HG03442 (cell line): Measurements from ENCODE around the gene VIPR2.

Experiments
- ATAC-seq: cut with Tn5 transposase; IDR thresholded peaks from one replicate; pipeline ENCODE4 v1.9.1; 2021; ENCODE audit warnings: mild to moderate bottlenecking, moderate library complexity; ENCODE audit not compliant: unreplicated experiment

Gene VIPR2

GRCh38 chr7:159158125-159158887 is 13.6 kb upstream of the VIPR2 start:
- ATAC-seq: no peak

- no peak for ATAC-seq
Observed at GRCh38 chr7:159157714-159158113, 13.0 kb upstream of the VIPR2 start.

DNA sequence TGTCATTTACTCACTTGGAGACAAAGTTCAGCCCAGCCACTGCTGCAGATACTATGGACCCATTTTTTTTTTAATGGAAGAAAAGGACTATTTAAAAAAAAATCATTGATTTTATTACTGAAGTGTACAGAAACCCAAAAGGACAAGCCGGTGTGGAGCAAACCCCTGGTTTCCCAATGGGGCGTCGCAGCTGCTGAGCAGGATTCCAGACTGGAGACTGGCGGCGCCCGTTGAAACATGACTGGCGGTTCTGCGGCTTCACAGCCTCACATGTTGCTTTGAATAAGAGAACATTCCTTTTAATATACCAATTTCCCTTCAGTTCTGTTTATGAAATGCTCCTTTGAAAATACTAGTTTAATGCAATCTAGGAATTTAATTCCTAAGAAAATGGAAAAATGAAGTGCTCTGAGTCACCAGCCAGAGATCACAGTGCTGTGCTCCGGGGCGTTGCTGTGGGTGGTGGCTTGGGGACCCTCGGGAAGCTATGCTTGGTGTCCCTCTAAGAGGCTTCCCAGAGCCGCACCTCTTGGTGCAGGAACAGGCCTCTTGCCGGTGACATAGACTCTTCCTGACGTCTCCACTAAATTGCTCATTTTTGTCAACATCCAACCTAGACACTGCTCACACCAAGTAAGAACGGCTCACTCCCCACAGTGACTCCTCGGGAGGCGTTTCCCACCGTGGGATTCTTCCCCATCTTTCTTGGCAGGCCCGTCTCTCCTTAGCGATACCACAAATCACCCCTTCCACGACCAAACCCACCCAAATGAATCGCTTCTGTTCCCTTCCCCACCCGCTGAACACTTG is 12.0 kb upstream of the VIPR2 start:
- no peak for ATAC-seq

DNA sequence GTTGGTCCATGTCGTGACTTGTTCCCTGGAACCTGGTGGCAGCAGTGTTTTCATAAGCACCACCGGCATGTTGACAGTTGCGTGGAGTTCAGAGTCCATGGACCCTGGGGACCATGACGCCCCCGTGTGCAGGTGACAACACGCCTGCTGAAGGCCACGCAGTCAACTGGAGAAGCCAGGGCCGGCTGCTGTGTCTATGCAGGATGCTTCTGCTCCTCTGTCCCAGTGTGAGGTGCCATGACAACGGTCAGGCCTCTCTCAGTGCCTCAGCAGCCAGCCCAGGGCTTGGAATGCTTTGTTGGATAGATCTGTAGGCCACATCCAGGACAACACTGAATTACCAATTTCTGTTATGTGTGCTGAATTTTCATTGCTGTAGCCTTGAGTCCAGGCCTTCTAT is 10.7 kb upstream of the VIPR2 start:
- ATAC-seq: no peak

DNA sequence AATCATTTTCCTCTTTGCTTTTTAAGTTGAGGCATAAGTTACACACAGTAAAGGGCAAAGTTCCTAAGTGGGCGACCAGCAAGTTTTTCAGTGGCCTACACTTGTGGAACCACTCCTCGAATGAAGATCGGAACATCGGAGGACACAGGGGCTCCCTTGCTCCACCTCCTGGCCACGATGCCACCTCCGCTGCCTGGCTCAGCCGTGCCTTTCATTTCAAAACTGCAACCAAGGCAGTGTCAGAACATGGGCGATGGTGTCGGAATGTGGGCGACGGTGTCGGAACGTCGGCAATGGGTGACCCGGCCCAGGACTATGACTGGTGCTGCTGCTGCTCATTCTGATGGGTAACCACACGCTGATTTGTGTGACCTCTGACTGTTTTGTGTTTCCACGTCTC is 9.6 kb upstream of the VIPR2 start:
- no peak for ATAC-seq

DNA sequence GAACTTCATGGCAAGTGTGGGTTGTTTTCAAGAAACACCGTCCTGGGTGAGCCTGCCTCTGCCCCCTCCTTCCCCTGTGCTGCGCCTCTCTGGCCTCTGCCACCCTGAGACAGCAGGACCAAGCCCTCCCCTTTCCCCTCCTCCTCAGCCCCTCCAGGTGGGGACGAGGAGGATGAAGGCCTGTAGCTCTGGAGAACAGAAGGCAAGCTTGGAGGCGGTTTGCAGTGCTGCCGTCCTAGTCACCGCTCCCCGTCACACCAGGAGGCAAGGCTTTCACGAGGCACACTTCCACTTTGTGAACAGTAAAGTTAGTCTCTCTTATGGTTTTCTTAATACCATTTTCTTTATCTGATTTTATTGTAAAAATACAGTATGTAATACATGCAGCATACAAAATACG is 8.8 kb upstream of the VIPR2 start:
- ATAC-seq: no peak

- no peak for ATAC-seq
Observed at GRCh38 chr7:159152816-159153215, 8.1 kb upstream of the VIPR2 start.

GRCh38 chr7:159151231-159151630 is 6.6 kb upstream of the VIPR2 start:
- no peak for ATAC-seq

GRCh38 chr7:159149488-159149887 is 4.8 kb upstream of the VIPR2 start:
- no peak for ATAC-seq

DNA sequence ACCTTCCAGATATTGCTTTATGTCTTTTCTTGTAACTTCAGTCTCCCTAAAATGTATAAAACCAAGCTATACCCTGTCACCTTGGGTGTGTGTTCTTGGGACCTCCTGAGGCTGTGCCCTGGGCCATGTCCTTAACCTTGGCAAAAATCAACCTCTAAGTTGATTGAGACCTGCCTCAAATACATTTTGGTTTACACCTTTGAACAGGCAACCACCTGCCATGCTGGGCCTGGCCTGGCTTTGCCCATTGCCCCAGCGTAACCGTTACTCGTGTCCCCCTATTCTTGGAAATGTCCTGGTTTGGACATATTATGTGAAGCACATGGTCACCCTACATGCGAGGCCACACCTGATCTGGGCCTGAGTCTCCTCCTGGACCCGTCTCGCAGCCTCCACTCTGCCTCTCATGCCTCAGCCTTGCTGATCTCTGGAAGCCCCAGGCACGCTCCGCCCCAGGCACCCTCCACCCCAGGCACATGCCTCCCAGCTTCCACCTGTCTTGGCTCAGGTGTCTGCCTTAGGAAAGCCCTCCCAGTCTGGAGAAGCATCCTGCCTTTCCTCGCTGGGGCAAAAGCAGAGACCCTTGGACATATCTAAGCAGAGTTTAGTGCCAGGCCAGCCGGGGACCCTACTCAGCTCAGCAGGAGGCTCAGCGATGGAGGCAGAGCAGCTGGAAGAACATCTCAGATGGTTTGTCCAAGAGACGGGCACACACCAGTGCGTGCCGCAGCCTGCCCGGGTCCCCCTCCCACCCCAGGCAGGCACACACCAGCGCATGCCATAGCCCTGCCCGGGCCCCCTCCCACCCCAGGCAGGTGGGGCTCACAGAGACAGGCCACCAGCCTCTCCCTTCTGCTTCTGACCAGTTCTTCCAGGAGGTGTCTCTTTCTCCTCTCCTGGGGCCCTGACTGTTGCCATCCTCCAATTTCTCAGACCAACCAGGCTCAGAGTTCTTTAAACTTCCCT is 4.0 kb upstream of the VIPR2 start:
- no peak for ATAC-seq

DNA sequence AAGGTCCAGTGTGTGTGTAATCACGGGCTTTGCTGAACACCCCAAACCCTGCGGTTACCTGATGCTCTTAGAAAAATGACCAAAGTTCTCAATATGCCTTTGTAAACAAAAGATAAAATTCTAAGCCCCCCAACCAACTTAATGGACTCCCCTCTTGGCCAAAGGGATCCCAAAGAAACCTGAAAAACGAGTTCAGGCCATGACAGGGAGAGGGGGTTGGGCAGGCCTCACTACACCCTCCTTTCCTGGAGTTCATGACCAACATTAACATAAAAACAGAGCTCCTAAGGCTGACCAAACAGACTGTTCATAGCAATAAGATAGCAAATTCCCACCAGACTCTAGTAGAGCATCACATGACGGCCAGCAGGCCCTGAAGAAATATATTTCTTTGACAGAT is 3.0 kb upstream of the VIPR2 start:
- ATAC-seq: no peak

DNA sequence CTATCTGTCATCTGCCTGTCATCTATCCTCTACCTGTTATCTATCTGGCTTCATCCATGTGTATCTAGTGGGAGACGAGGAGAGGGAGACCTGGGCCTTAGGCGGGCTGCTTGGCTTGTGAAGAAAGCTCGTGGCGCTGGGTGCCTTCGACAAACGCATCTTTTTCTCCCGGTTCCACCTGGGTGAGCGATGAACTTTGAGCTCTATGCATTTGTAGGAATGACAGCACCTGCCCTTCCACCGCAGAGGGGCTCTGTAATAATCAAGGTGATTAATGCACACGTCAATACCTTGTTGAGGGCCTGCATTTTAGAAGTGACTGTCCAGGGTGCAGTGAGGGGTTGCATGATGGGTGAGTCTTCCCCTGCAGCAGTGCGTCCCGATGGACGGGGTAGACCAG is 2.6 kb upstream of the VIPR2 start:
- ATAC-seq: no peak

DNA sequence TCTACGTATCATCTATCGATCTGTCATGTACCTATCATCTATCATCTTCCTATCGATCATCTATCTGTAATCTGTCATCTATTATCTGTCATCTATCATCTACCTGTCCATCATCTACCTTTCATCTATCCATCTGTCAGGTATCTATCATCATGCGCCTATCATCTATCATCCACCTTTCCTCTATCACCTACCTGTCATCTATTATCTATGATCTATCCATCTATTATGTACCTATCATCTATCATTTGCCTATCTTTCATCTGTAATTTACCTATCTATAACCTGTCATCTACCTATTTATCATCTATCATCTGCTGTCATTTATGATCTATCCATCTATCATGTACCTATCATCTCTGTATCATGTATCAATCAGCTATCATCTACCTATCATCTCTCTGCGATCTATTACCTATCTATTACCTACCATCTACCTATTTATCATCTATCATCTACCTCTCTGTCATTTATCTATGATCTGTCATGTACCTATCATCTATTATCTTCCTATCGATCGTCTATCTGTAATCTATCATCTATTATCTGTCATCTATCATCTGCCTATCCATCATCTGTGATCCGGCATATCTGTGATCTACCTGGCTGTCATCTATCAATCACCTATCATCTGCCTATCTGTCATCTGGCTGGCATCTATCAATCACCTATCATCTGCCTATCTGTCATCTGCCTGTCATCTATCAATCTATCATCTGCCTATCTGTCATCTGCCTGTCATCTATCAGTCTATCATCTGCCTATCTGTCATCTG is 1.6 kb upstream of the VIPR2 start:
- ATAC-seq: no peak

GRCh38 chr7:159145490-159145855 is 806 bp upstream of the VIPR2 start:
- ATAC-seq: no peak

DNA sequence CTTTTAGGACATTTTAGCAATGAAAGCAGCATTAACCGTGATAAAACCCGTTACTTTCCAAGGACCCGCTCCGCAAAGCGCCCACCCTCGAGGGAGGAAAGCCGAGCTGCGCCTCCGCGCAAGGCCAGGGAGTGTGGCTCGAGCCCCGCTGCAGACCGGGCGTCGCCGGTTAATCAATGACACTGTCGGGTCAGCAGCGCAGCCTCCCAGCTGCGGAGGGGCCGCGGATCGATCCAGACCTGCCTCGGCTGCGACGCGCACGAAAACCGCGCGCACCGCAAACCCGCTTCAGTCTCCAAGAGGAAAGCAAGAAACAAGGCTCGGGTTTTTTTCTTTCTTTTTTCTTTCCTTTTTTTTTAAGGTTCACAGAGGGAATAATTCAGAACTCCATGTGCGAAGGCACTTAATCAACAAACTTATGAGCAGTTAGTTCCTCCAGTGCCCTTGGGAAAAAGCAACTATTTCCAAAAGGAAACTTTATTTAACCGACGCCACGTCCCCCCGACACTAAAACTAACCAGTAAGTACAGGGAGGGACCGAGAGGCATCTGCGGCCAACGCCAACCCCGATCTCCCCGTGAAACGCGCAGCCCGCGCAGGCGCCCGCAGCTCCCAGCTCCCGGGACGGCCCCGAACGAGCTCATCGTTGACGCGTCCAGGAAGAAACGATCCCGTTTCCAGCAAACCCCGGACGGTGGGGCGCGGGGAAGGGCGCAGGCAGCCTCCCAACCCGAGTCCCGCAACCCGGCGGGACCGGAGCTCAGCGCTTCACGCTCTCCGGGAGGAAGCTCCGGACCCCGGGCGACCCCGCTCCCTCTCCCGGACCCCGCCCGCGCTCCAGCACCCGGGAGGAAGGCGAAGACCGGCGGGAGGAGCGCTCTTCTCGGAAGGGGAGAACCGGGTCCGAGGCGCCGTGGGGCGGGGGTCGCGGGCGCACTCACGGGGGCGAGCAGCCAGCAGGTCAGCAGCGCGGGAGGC is 598 bp downstream of the VIPR2 start:
- ATAC-seq: no peak

DNA sequence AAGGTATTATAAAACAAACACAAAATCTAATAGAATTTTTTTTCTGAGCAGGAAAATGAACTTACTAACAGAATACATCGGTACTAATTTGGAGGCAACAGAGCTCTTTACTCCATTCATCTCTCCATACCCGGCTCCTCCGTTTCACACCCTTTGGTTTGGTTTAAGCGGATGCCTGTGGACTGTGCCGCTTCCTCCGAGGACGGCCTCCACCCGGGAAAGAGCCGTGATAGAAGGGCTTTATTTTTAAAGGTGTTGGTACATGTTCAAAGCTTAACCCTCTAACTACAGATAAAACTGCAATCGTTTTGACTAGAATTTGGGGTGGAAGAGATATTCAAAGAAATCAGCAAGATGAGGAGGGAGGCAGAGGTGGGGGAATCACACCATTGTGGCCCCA is 1.9 kb downstream of the VIPR2 start:
- ATAC-seq: no peak

GRCh38 chr7:159142199-159142598 is 2.5 kb downstream of the VIPR2 start:
- ATAC-seq: no peak

GRCh38 chr7:159141660-159142059 is 3.0 kb downstream of the VIPR2 start:
- ATAC-seq: no peak

GRCh38 chr7:159141167-159141566 is 3.5 kb downstream of the VIPR2 start:
- ATAC-seq: no peak
